WI38 (cell line): ENCODE measurements around the gene USF3.
"Not testable (repeated sequence)": the region's sequence is repeated elsewhere in the genome, so short reads cannot be mapped to it uniquely, and the experiment has no call there.

Source experiments
- H3K4me3 ChIP-seq: 2 replicates; pipeline ENCODE4 v1.5.1; 2011; ENCODE audit warnings: low read depth, mild to moderate bottlenecking, control low read depth, low read length
- CTCF ChIP-seq: IDR thresholded peaks from 2 replicates; pipeline ENCODE4 v1.5.1; 2012; ENCODE audit warnings: low read depth, mild to moderate bottlenecking, control low read depth, low read length

The USF3 gene

GRCh38 chr3:113643583-113643982 lies 52.9 kb downstream of the USF3 start:
- H3K4me3 ChIP-seq, result no peak overlapping the region
- TF ChIP-seq CTCF, result no peak

DNA sequence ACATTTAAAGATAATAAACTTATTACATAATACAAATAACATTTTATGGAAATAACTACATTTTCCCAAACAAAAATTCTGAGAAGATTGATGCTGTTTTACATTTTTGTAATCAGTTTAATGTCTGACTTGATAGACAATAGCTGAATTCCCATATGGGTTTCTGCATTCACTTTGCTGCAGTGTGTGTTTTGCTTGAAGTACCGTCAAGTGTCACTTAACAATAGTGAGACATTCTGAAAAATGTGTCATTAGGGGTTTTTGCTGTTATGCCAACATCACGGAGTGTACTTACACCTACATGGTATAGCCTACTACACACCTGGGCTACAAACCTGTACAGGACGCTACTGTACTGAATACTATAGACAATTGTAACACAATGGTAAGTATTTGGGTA lies 57.5 kb downstream of the USF3 start:
- H3K4me3 ChIP-seq, result no peak overlapping the region
- no peak for TF ChIP-seq CTCF

GRCh38 chr3:113637756-113638155 lies 58.7 kb downstream of the USF3 start:
- H3K4me3 ChIP-seq, result no peak overlapping the region
- no peak for TF ChIP-seq CTCF

DNA sequence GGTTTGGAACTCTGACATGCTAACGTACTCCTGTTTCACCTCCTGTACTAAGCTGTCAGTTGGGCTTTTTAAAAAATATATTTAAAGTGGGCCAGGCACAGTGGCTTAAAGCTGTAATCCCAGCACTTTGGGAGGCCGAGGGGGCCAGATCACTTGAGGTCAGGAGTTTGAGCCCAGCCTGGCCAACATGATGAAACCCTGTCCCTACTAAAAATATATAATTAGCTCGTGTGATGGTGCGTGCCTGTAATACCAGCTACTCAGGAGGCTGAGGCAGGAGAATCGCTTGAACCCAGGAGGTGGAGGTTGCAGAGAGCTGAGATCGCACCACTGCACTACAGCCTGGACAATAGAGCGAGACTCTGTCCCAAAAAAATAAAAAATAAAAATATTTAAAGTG lies 60.4 kb downstream of the USF3 start:
- not testable (repeated sequence) for H3K4me3 ChIP-seq

DNA sequence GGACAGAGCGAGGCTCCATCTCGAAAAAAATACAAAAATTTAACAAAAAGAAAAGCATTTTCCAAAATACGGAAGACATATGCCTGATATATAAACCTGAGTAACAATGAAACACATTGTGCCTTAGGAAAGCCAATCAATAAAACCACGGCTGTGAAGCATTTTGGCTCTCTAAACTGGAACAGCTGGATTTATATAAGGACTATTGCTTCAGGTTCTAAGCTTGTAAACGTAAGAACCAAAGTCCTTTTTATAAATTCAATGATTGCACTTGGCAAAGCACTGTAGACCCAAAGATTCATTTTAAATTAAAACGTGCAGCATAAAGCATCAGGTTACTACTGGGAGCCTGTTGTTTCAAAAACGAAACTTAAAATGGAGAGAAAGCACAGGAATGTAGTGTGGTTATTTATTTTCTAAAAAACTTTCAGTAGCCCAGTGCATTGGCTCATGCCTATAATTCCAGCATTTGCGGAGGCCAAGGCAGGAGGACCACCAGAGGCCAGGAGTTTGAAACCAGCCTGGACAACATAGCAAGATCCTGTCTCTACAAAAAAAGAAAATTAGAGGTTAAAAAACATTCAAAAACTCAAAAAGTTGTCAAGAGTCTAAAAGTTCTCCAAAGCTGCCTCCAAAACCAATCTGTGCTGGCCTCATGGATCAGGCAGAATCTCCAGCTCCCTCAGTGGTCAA lies 61.5 kb downstream of the USF3 start:
- TF ChIP-seq CTCF, result no peak
- H3K4me3 ChIP-seq, result no peak overlapping the region

GRCh38 chr3:113631573-113631972 lies 64.9 kb downstream of the USF3 start:
- no peak for TF ChIP-seq CTCF
- no peak overlapping the region for H3K4me3 ChIP-seq

GRCh38 chr3:113630956-113631542 lies 65.4 kb downstream of the USF3 start:
- no peak overlapping the region for H3K4me3 ChIP-seq
- no peak for TF ChIP-seq CTCF
